HepG2 (cell line): ENCODE data around the gene CRADD. TPM values are rescaled to one million over a fixed set of nuclear protein-coding genes. Genes with fewer than 3 reads are reported as not detected.
A peak's percentile ranks its signal among the peaks of the same experiment; 100 is the strongest.

Experiments used
- ATAC-seq: fragments of 200-7000 bp; cut with Tn5 transposase; 3 replicates; pipeline ENCODE4 v1.9.1; 2020; ENCODE audit warnings: mild to moderate bottlenecking, moderate library complexity
- BruUV-seq: library from RNA; stranded (reverse); fragments of 400-500 nt; replicated peaks from 2 replicates; lab custom pipeline; 2021; lab: Mats Ljungman, UMichigan
- CTCF ChIA-PET: fragments of 300-600 bp; formaldehyde crosslinking; extraction: SDS; loops from one replicate; lab custom pipeline; 2021; ENCODE audit warnings: low total read pairs, inconsistent platforms, low intra/inter-chr PET ratio; lab: Yijun Ruan, JAX
- POLR2A ChIA-PET: fragments of 350-600 bp; sonication (Branson Sonifier 250); formaldehyde crosslinking; loops from one replicate; lab custom pipeline; 2020; ENCODE audit warnings: antibody characterized with exemption, inconsistent platforms; lab: Yijun Ruan, JAX
- DNase-seq: peaks from one replicate; pipeline ENCODE4 v3.0.0-alpha.2; 2015; ENCODE audit warnings: low spot score
- FAIRE-seq: peaks from 3 replicates; lab custom pipeline; 2011; peaks lifted over from hg19 to GRCh38; lab: Jason Lieb, UNC
- H2AFZ ChIP-seq: one replicate; pipeline ENCODE4 v1.6.1; 2011; ENCODE audit warnings: low read length, inconsistent platforms
- H3K27ac ChIP-seq: fragments of 300-600 bp; 3 replicates; pipeline ENCODE4 v1.8.0; 2011; ENCODE audit warnings: mixed run types, mild to moderate bottlenecking, mixed read lengths, low read length, inconsistent platforms; ENCODE audit not compliant: insufficient read depth; ENCODE audit errors: extremely low read length
- H3K27me3 ChIP-seq, 2 experiments: fragments of 200-600 bp in 1 of 2; 2 replicates in 1 of 2; 3 replicates in 1 of 2; pipeline versions ENCODE4 v1.6.0 to v1.8.0; 2011; ENCODE audit warnings: low read length in 2 of 2, mild to moderate bottlenecking in 2 of 2, moderate library complexity in 2 of 2, inconsistent platforms in 1 of 2; ENCODE audit not compliant: insufficient read depth in 2 of 2, control insufficient read depth in 1 of 2
- H3K36me3 ChIP-seq, 2 experiments: fragments of 200-600 bp in 1 of 2; replicated peaks in 1 of 2; 2 replicates in 1 of 2; 3 replicates in 1 of 2; pipeline versions ENCODE4 v1.5.1 to v1.8.0; 2011; ENCODE audit warnings: low read length in 2 of 2, inconsistent platforms in 1 of 2; ENCODE audit not compliant: insufficient read depth in 2 of 2, control insufficient read depth in 1 of 2
- H3K4me1 ChIP-seq: 2 replicates; pipeline ENCODE4 v1.5.1; 2012; ENCODE audit warnings: low read length, inconsistent platforms; ENCODE audit not compliant: insufficient read depth
- H3K4me2 ChIP-seq: 2 replicates; pipeline ENCODE4 v1.6.0; 2011; ENCODE audit warnings: low read depth, low read length, inconsistent platforms
- H3K4me3 ChIP-seq, 3 experiments: fragments of 200-600 bp in 1 of 3; sonication (generic), shearing (Covaris generic) in 1 of 3; replicated peaks in 1 of 3; 2 replicates each; pipeline ENCODE4 v1.5.1; 2011 to 2016; ENCODE audit warnings: low read length in 3 of 3, inconsistent platforms in 2 of 3, low read depth in 2 of 3, mild to moderate bottlenecking in 2 of 3, control low read depth in 1 of 3, mixed read lengths in 1 of 3; ENCODE audit not compliant: insufficient read depth in 1 of 3
- H3K79me2 ChIP-seq: one replicate; pipeline ENCODE4 v1.6.1; 2011; ENCODE audit warnings: low read length, inconsistent platforms; ENCODE audit not compliant: insufficient read depth
- H3K9ac ChIP-seq: 2 replicates; pipeline ENCODE4 v1.6.0; 2011; ENCODE audit warnings: mild to moderate bottlenecking, low read depth, low read length, inconsistent platforms; ENCODE audit not compliant: insufficient read depth
- H3K9me3 ChIP-seq: 2 replicates; pipeline ENCODE4 v1.5.1; 2012; ENCODE audit warnings: mild to moderate bottlenecking, low read length
- H4K20me1 ChIP-seq: 2 replicates; pipeline ENCODE4 v1.6.0; 2011; ENCODE audit warnings: inconsistent platforms, mild to moderate bottlenecking, low read length, moderate library complexity; ENCODE audit not compliant: insufficient read depth
- AKNA ChIP-seq: sonication (generic); formaldehyde crosslinking; IDR thresholded peaks from 2 replicates; pipeline ENCODE4 v1.4.0; 2020; ENCODE audit warnings: missing genetic modification reagents, borderline replicate concordance
- MZF1 ChIP-seq: sonication (generic); formaldehyde crosslinking; IDR thresholded peaks from 2 replicates; pipeline ENCODE4 v1.8.1; 2023; ENCODE audit warnings: mild to moderate bottlenecking, missing genetic modification reagents, borderline replicate concordance
- NRL ChIP-seq: sonication (generic); formaldehyde crosslinking; IDR thresholded peaks from 2 replicates; pipeline ENCODE4 v1.5.0; 2020; ENCODE audit warnings: missing genetic modification reagents, mild to moderate bottlenecking, moderate library complexity, borderline replicate concordance
- PRMT3 ChIP-seq: sonication (generic); formaldehyde crosslinking; IDR thresholded peaks from 2 replicates; pipeline ENCODE4 v1.8.1; 2022; ENCODE audit warnings: low read depth, mild to moderate bottlenecking, moderate library complexity, missing genetic modification reagents, borderline replicate concordance
- SNAI1 ChIP-seq: sonication (generic); formaldehyde crosslinking; IDR thresholded peaks from 2 replicates; pipeline ENCODE4 v1.5.0; 2020; ENCODE audit warnings: mild to moderate bottlenecking, missing genetic modification reagents, borderline replicate concordance
- TFDP2 ChIP-seq: sonication (generic); formaldehyde crosslinking; IDR thresholded peaks from 2 replicates; pipeline ENCODE4 v1.4.0; 2020; ENCODE audit warnings: missing genetic modification reagents
- YY1 ChIP-seq: IDR thresholded peaks from 2 replicates; pipeline ENCODE4 v1.6.1; 2011; ENCODE audit warnings: low read length, low read depth, moderate library complexity, mild to moderate bottlenecking; ENCODE audit not compliant: insufficient read depth, insufficient replicate concordance
- ZMAT3 ChIP-seq: sonication (generic); formaldehyde crosslinking; conservative IDR thresholded peaks from 2 replicates; pipeline ENCODE4 v1.7.0; 2021; ENCODE audit warnings: missing genetic modification reagents
- ZNF383 ChIP-seq: sonication (generic); formaldehyde crosslinking; IDR thresholded peaks from 2 replicates; pipeline ENCODE4 v1.4.0; 2020; ENCODE audit warnings: missing genetic modification reagents, mild to moderate bottlenecking, borderline replicate concordance
- ZNF512B ChIP-seq: sonication (generic); formaldehyde crosslinking; IDR thresholded peaks from 2 replicates; pipeline ENCODE4 v1.5.1; 2020; ENCODE audit warnings: missing genetic modification reagents, mild to moderate bottlenecking, borderline replicate concordance
- ZNF589 ChIP-seq: sonication (generic); formaldehyde crosslinking; conservative IDR thresholded peaks from 2 replicates; pipeline ENCODE4 v1.8.0; 2022; ENCODE audit warnings: mild to moderate bottlenecking, moderate library complexity, missing genetic modification reagents
- ZNF614 ChIP-seq: IDR thresholded peaks from 2 replicates; pipeline ENCODE4 v1.6.1; 2018; ENCODE audit warnings: missing biosample characterization, missing genetic modification reagents, inconsistent platforms, borderline replicate concordance
- ZNF792 ChIP-seq: IDR thresholded peaks from 2 replicates; pipeline ENCODE4 v1.6.1; 2016
- WGBS: methylation state at CpG from one replicate; pipeline ENCODE4 v1.1.6; 2017; ENCODE audit warnings: low lambda C conversion rate; 5-methylcytosine and 5-hydroxymethylcytosine counted together
- in situ Hi-C: cut with HindIII; loops from 2 replicates; pipeline ENCODE4 v1.10.0; 2017; ENCODE audit warnings: low pct_unique_long_range_greater_than_20kb; ENCODE audit not compliant: extremely low pct_ligation_motif_present
- intact Hi-C: fragments of 100-400 bp; cut with micrococcal nuclease; formaldehyde crosslinking; loops from one replicate; pipeline ENCODE4 v1.10.0; 2022; ENCODE audit not compliant: unreplicated experiment
- polyA plus RNA-seq, 8 experiments: library from polyadenylated mRNA; depleted of rRNA in 3 of 8; stranded (reverse) in 7 of 8; unstranded in 1 of 8; fragments of >200 nt; fragmentation: Illumina TruSeq in 4 of 8; extraction: Trizol in 4 of 8; gene quantifications; 2 replicates each; pipeline versions ENCODE4 v1.2.1 to v1.2.3, GENCODE V29; 2011 to 2016; ENCODE audit warnings: low read depth in 4 of 8, missing spikeins in 1 of 8, mixed read lengths in 1 of 8; ENCODE audit not compliant: insufficient read depth in 1 of 8
- total RNA-seq, 5 experiments: library from RNA; depleted of rRNA; stranded (reverse); fragments of >200 nt; fragmentation: Illumina TruSeq; extraction: Trizol; gene quantifications; 2 replicates each; pipeline ENCODE4 v1.2.3, GENCODE V29; 2016; ENCODE audit warnings: low read depth in 1 of 5

Gene CRADD
- total and polyA plus RNA-seq, 2 of the 13 experiments (the other 11 are each of a cell fraction or from before 2014, with no cell fraction given), result 12.4 to 18.8 TPM

GRCh38 chr12:93676408-93677194 is 574 bp upstream of the CRADD start:
- intact Hi-C loops (loop anchor here (1.0 to 5.0 kb wide), 4 partner anchors 51 to 174 kb away; no protein-coding TSS in a partner anchor), in situ Hi-C loops (loop anchor here (5.0 kb wide), 1 partner anchor 66 kb away; no protein-coding TSS in a partner anchor)
- peaks cover 35% of the 10 kb centered on the region for H3K4me1 ChIP-seq
- H3K9ac ChIP-seq, result peak overlapping the region; percentile 93
- H3K36me3 ChIP-seq, result no peaks in the 10 kb centered on the region
- H2AFZ ChIP-seq, result peak overlapping the region; percentile 75
- FAIRE-seq (no peak), DNase-seq (no peak), ATAC-seq (no peak)
- no peaks in the 10 kb centered on the region for H3K9me3 ChIP-seq
- peak overlapping the region; percentile 51 to 87 (median 70) for H3K4me3 ChIP-seq
- ChIA-PET POLR2A (interaction anchor here (0.7 to 1.4 kb wide), 11 partner anchors 9 to 113 kb away, joined by 3 to 9 read pairs (median 3); no protein-coding TSS in a partner anchor), CTCF (no interaction called here)
- H3K27me3 ChIP-seq, result no peaks in the 10 kb centered on the region; a peak in 1 of 5 replicates
- no peaks in the 10 kb centered on the region for H3K79me2 ChIP-seq
- H3K4me2 ChIP-seq, result peak overlapping the region; percentile 78
- WGBS, result 47% methylated on average over 12 of the region's 12 CpGs
- BruUV-seq, result no TSS peak
- H3K27ac ChIP-seq, result peak overlapping the region; percentile 98
- H4K20me1 ChIP-seq, result no peaks in the 10 kb centered on the region
- TF ChIP-seq ZNF614 (no peak), YY1 (no peak), ZMAT3 (no peak), ZNF589 (CRISPR knock-in tag) (0 out of 2 replicates have a peak, but pooled peaks have one; percentile 2), PRMT3 (CRISPR knock-in tag) (no peak), TFDP2 (CRISPR knock-in tag) (no peak), SNAI1 (peak; percentile 51; the same call in 1 of the 2 replicates), NRL (CRISPR knock-in tag) (no peak), ZNF383 (CRISPR knock-in tag) (no peak), MZF1 (CRISPR knock-in tag) (no peak), ZNF512B (CRISPR knock-in tag) (no peak), ZNF792 (CRISPR knock-in tag) (no peak), AKNA (CRISPR knock-in tag) (no peak)
